Body of pancreas (tissue), 4 donors: ENCODE data around the gene MYO5C. TPM values are rescaled to one million over a fixed set of nuclear protein-coding genes. Genes with fewer than 3 reads are reported as not detected.
A peak's percentile ranks its signal among the peaks of the same experiment; 100 is the strongest.

Experiments
- ATAC-seq: fragments of 150-250 bp; one replicate; pipeline ENCODE4 v1.9.1; 2016
- DNase-seq, 4 donors: peaks; one replicate each; pipeline ENCODE4 v3.0.0-alpha.2; 2019
- H3K27ac ChIP-seq, 4 donors: fragments of 200-600 bp; sonication (generic); 1 replicate in 3 of 4; 2 replicates in 1 of 4; pipeline versions ENCODE4 v1.5.1 to v1.6.1; 2016 to 2019; ENCODE audit warnings: mild to moderate bottlenecking in 1 of 4, mixed read lengths in 1 of 4, moderate library complexity in 1 of 4
- H3K27me3 ChIP-seq, 2 donors: fragments of 200-600 bp; sonication (generic); one replicate each; pipeline ENCODE4 v1.6.0; 2016; ENCODE audit warnings: mild to moderate bottlenecking in 1 of 2
- H3K36me3 ChIP-seq, 2 donors: fragments of 200-600 bp; sonication (generic); replicated peaks in 1 of 2; 2 replicates each; pipeline ENCODE4 v1.5.1; 2016; ENCODE audit warnings: low read depth in 2 of 2; ENCODE audit not compliant: insufficient read depth in 1 of 2
- H3K4me1 ChIP-seq: fragments of 200-600 bp; sonication (generic); one replicate; pipeline ENCODE4 v1.6.0; 2016
- H3K4me3 ChIP-seq, 2 donors: fragments of 200-600 bp; sonication (generic); 1 replicate in 1 of 2; 2 replicates in 1 of 2; pipeline ENCODE4 v1.5.1; 2016 to 2019
- H3K9me3 ChIP-seq, 3 donors: fragments of 200-600 bp; sonication (generic); 1 replicate in 2 of 3; 2 replicates in 1 of 3; pipeline ENCODE4 v1.5.1; 2016
- POLR2A ChIP-seq, 3 donors: fragments of 450-650 bp; IDR thresholded peaks; one replicate each; pipeline ENCODE4 v1.6.1; 2016; ENCODE audit warnings: antibody characterized with exemption in 3 of 3, mild to moderate bottlenecking in 2 of 3
- WGBS, 2 donors: methylation state at CpG; one replicate each; pipeline ENCODE4 v1.1.5; 2017; 5-methylcytosine and 5-hydroxymethylcytosine counted together
- intact Hi-C: fragments of 100-400 bp; cut with DNase I; formaldehyde crosslinking; loops from one replicate; pipeline ENCODE4 v1.15.1; 2023
- total RNA-seq, 2 donors: library from RNA; depleted of rRNA; stranded (reverse); fragments of >200 nt; gene quantifications; one replicate each; pipeline ENCODE4 v1.1.0, GENCODE V29; 2016
- TF ChIP-seq, protein P1 (sequence below), 7 experiments: fragments of 450-650 bp in 4 of 7; fragments of 200-600 bp in 3 of 7; sonication (generic) in 3 of 7; IDR thresholded peaks; one replicate each; pipeline ENCODE4 v1.5.1; 2016 to 2019; ENCODE audit warnings: antibody characterized with exemption in 7 of 7

Gene MYO5C
- total RNA-seq, 2 donors from 2014 or later, result 34.8 to 76.8 TPM

DNA sequence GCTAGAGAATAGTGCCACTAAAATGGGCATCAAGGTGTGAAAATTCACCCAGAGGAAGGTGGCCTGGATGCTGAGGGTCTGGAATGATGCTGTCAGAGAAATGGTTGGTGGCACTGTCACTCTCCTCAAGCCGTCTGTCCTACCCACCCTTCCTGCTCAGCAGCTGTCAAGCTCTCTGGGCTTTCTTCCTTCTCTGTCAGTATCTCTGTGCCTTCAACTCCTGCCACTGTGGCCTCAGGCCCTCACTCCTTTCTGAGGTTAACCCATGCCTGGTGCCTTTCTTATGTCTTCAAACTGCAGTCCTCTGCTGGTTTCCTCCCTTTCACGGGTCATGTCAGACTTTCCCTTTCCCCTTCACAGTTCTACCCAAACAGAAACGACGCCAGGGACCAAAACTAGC lies 4.4 kb downstream of the MYO5C start:
- H3K4me1 ChIP-seq, result peaks cover 78% of the 10 kb centered on the region
- H3K36me3 ChIP-seq, result no peaks in the 10 kb centered on the region
- no peaks in the 10 kb centered on the region for H3K9me3 ChIP-seq
- no peak for ATAC-seq
- intact Hi-C loops, result no loop called here
- H3K4me3 ChIP-seq, result no peak overlapping the region
- WGBS, 2 donors, result 37 to 42% methylated on average over 3 to 4 of the region's 4 CpGs
- H3K27me3 ChIP-seq, result no peaks in the 10 kb centered on the region
- no peak for DNase-seq
- H3K27ac ChIP-seq, result peak overlapping the region in 3 of 4 donors; percentile 5 to 88 (median 55)
- TF ChIP-seq POLR2A (IDR thresholded peaks at IDR 0.05), result no peak
- TF ChIP-seq, protein P1, sequence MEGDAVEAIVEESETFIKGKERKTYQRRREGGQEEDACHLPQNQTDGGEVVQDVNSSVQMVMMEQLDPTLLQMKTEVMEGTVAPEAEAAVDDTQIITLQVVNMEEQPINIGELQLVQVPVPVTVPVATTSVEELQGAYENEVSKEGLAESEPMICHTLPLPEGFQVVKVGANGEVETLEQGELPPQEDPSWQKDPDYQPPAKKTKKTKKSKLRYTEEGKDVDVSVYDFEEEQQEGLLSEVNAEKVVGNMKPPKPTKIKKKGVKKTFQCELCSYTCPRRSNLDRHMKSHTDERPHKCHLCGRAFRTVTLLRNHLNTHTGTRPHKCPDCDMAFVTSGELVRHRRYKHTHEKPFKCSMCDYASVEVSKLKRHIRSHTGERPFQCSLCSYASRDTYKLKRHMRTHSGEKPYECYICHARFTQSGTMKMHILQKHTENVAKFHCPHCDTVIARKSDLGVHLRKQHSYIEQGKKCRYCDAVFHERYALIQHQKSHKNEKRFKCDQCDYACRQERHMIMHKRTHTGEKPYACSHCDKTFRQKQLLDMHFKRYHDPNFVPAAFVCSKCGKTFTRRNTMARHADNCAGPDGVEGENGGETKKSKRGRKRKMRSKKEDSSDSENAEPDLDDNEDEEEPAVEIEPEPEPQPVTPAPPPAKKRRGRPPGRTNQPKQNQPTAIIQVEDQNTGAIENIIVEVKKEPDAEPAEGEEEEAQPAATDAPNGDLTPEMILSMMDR (IDR thresholded peaks at IDR 0.05), result no peak

DNA sequence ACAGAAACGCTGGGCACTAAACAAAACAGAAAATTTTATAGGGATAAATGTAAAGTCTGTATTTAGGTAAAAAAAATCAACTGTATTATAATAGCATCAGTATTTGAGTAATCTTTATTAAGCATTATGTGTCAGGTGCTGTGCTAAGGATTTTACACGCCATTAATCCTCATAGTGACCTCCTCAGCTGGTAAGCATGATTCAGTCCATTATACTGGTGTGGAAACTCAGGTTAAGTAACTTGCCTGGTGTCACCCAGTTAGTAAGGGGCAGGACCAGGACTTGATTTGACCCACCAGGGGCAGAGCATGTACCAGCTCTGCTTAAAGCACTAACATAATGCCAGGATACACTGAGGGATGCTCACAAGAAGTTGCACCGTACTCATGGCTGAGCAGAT lies 4.8 kb downstream of the MYO5C start:
- Histone ChIP-seq H3K4me3 (no peak overlapping the region), H3K27ac (peak overlapping the region in 3 of 4 donors; percentile 10 to 88 (median 55)), H3K9me3 (no peaks in the 10 kb centered on the region), H3K27me3 (no peaks in the 10 kb centered on the region), H3K4me1 (peaks cover 74% of the 10 kb centered on the region), H3K36me3 (no peaks in the 10 kb centered on the region)
- WGBS, 2 donors, result 48 to 55% methylated on average over 2 to 3 of the region's 3 CpGs
- no peak for TF ChIP-seq POLR2A (IDR thresholded peaks at IDR 0.05)
- TF ChIP-seq, protein P1 (IDR thresholded peaks at IDR 0.05), result no peak
- ATAC-seq, result no peak
- intact Hi-C loops, result no loop called here
- no peak for DNase-seq

DNA sequence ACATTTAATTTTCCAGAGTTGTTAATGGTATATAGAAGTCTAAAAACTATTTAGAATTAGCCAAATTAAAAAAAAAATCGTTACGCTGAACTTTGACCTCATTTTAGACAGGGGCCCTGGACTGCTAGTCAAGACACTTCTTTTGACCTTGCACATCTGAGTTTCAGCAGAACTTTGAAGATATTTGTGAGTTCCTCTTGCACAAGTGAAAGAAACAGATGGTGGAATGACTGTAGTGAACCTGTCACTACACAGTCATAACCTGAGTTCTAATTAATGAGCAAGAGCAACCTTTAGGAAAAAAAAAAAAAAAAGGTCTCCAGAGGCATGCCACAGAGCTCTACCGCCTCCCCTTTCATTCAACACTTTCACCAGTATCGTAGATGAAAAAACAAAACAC lies 5.3 kb downstream of the MYO5C start:
- Histone ChIP-seq H3K27me3 (no peaks in the 10 kb centered on the region), H3K9me3 (no peaks in the 10 kb centered on the region), H3K27ac (peak overlapping the region in 3 of 4 donors; percentile 77 to 88 (median 80)), H3K36me3 (no peaks in the 10 kb centered on the region), H3K4me1 (peaks cover 73% of the 10 kb centered on the region), H3K4me3 (no peak overlapping the region)
- 19 to 31% methylated on average over 4 of the region's 4 CpGs for WGBS, 2 donors
- TF ChIP-seq, protein P1 (IDR thresholded peaks at IDR 0.05), result no peak
- TF ChIP-seq POLR2A (IDR thresholded peaks at IDR 0.05), result no peak
- ATAC-seq (no peak), DNase-seq (no peak)
- intact Hi-C loops, result no loop called here

DNA sequence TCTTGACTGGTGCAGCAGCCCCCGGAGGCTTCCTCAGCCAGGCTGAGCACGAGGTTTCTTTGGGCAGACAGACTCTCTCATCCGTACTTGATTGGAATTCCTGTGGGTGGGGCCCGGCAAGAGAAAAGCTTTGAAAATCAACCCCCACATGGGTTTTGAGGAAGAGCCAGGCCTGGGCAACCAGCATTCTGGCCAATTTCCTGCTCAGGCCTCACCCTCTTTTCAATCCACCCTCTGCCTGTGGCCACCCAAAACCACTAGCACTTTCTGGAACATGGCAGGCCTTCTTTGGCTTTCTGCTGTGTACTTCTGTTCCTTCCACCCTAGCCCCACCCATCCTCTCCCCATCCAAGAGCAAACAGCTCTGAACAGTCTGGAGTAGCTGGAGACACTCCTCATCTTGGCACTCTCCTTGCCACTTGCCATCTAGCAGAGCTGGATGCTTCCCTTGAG lies 5.9 kb downstream of the MYO5C start:
- Histone ChIP-seq H3K36me3 (no peaks in the 10 kb centered on the region), H3K4me3 (no peak overlapping the region), H3K27me3 (no peaks in the 10 kb centered on the region), H3K27ac (peak overlapping the region; percentile 7 to 88 (median 78)), H3K9me3 (no peaks in the 10 kb centered on the region), H3K4me1 (peaks cover 73% of the 10 kb centered on the region)
- DNase-seq, result no peak
- intact Hi-C loops, result no loop called here
- 44 to 47% methylated on average over 4 of the region's 4 CpGs for WGBS, 2 donors
- no peak for TF ChIP-seq POLR2A (IDR thresholded peaks at IDR 0.05)
- TF ChIP-seq, protein P1 (IDR thresholded peaks at IDR 0.05), result no peak
- ATAC-seq, result no peak

DNA sequence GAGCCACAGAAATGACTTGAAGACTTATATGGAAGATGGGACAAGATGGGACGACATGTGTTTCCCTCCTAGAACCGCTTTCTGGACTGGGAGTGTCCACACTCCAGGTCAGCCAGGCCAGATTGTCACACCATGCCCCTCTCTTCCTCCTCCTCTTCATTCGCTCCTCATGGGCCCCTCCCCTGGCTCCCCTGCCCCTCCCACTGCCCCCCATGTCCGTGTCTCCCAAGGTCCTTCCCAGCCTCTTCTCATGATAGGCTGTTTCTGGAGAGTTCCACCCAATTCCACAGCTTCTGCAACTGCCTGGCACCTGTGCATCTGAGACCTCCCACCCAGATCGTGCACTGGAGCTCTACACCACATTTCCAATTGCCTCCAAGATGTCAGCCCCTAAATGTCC lies 6.6 kb downstream of the MYO5C start:
- no peaks in the 10 kb centered on the region for H3K36me3 ChIP-seq
- H3K4me1 ChIP-seq, result peaks cover 71% of the 10 kb centered on the region
- H3K27me3 ChIP-seq, result no peaks in the 10 kb centered on the region
- intact Hi-C loops, result no loop called here
- WGBS, 2 donors, result 57% methylated on average over 5 of the region's 5 CpGs
- TF ChIP-seq, protein P1 (IDR thresholded peaks at IDR 0.05), result no peak
- no peak for TF ChIP-seq POLR2A (IDR thresholded peaks at IDR 0.05)
- ATAC-seq, result no peak
- no peak for DNase-seq
- no peaks in the 10 kb centered on the region for H3K9me3 ChIP-seq
- no peak overlapping the region for H3K4me3 ChIP-seq
- peak overlapping the region; percentile 77 to 88 (median 78) for H3K27ac ChIP-seq
